WTC11 (cell line): ENCODE measurements around the gene CNTNAP2. TPM values are rescaled to one million over a fixed set of nuclear protein-coding genes. Genes with fewer than 3 reads are reported as not detected.

Source experiments
- ATAC-seq: fragments of 200-7000 bp; cut with Tn5 transposase; 2 replicates; pipeline ENCODE4 v1.10.0; 2021; ENCODE audit warnings: mild to moderate bottlenecking, moderate library complexity
- CTCF ChIA-PET: fragments of 300-600 bp; sonication (Branson Sonifier 250); formaldehyde crosslinking; loops from one replicate; lab custom pipeline; 2021; ENCODE audit warnings: antibody characterized with exemption; lab: Charles Lee
- POLR2A ChIA-PET: fragments of 350-600 bp; sonication (Branson Sonifier 250); formaldehyde crosslinking; loops from one replicate; lab custom pipeline; 2021; ENCODE audit warnings: antibody characterized with exemption; lab: Charles Lee
- DNase-seq: peaks from one replicate; pipeline ENCODE4 v3.0.0; 2021; ENCODE audit warnings: low spot score
- H3K27ac Mint-ChIP-seq: 2 replicates; pipeline ENCODE4 v1.8.0; 2021; ENCODE audit warnings: mixed read lengths
- H3K27me3 Mint-ChIP-seq: 2 replicates; pipeline ENCODE4 v1.8.0; 2021; ENCODE audit warnings: low read depth, mild to moderate bottlenecking, moderate library complexity, mixed read lengths
- H3K36me3 Mint-ChIP-seq: 2 replicates; pipeline ENCODE4 v1.8.0; 2021; ENCODE audit warnings: mixed read lengths
- H3K4me1 Mint-ChIP-seq: 2 replicates; pipeline ENCODE4 v1.8.0; 2022; ENCODE audit warnings: mixed read lengths
- H3K4me3 Mint-ChIP-seq: 2 replicates; pipeline ENCODE4 v1.8.0; 2021; ENCODE audit warnings: mild to moderate bottlenecking, moderate library complexity, mixed read lengths
- H3K9me3 Mint-ChIP-seq: 2 replicates; pipeline ENCODE4 v1.8.0; 2021; ENCODE audit warnings: mixed read lengths
- CREM ChIP-seq: sonication (generic); formaldehyde crosslinking; IDR thresholded peaks from 2 replicates; pipeline ENCODE4 v1.8.1; 2022; ENCODE audit warnings: mild to moderate bottlenecking, missing genetic modification reagents, moderate library complexity
- EMX1 ChIP-seq: fragments of 250-450 bp; sonication (Bioruptor Pico); IDR thresholded peaks from 2 replicates; pipeline ENCODE4 v1.8.0; 2021; ENCODE audit warnings: mild to moderate bottlenecking
- JAZF1 ChIP-seq: fragments of 250-450 bp; sonication (Bioruptor Pico); IDR thresholded peaks from 2 replicates; pipeline ENCODE4 v1.9.0; 2021; ENCODE audit warnings: moderate library complexity, mild to moderate bottlenecking, inconsistent platforms
- JUN ChIP-seq: sonication (generic); formaldehyde crosslinking; IDR thresholded peaks from 2 replicates; pipeline ENCODE4 v1.8.0; 2023; ENCODE audit warnings: mild to moderate bottlenecking, missing genetic modification reagents
- KAT7 ChIP-seq: sonication (generic); formaldehyde crosslinking; IDR thresholded peaks from 2 replicates; pipeline ENCODE4 v1.8.1; 2023; ENCODE audit warnings: missing genetic modification reagents, mild to moderate bottlenecking, borderline replicate concordance
- MXD4 ChIP-seq: fragments of 250-450 bp; sonication (Bioruptor Pico); IDR thresholded peaks from 2 replicates; pipeline ENCODE4 v1.8.0; 2021; ENCODE audit warnings: mild to moderate bottlenecking, moderate library complexity, borderline replicate concordance
- NFATC4 ChIP-seq: fragments of 250-450 bp; sonication (Bioruptor Pico); IDR thresholded peaks from 2 replicates; pipeline ENCODE4 v1.9.0; 2021; ENCODE audit warnings: mild to moderate bottlenecking
- RORB ChIP-seq: fragments of 250-450 bp; sonication (Bioruptor Pico); IDR thresholded peaks from 2 replicates; pipeline ENCODE4 v1.9.0; 2021; ENCODE audit warnings: mild to moderate bottlenecking
- SMAD4 ChIP-seq: sonication (generic); formaldehyde crosslinking; IDR thresholded peaks from 2 replicates; pipeline ENCODE4 v1.8.0; 2022; ENCODE audit warnings: mild to moderate bottlenecking, missing genetic modification reagents
- SP1 ChIP-seq: sonication (generic); formaldehyde crosslinking; conservative IDR thresholded peaks from 2 replicates; pipeline ENCODE4 v1.8.1; 2022; ENCODE audit warnings: missing genetic modification reagents
- TP53 ChIP-seq: sonication (generic); formaldehyde crosslinking; IDR thresholded peaks from 2 replicates; pipeline ENCODE4 v1.8.1; 2023; ENCODE audit warnings: mild to moderate bottlenecking, missing genetic modification reagents
- ZBTB21 ChIP-seq: sonication (generic); formaldehyde crosslinking; IDR thresholded peaks from 2 replicates; pipeline ENCODE4 v1.8.1; 2023; ENCODE audit warnings: mild to moderate bottlenecking, missing genetic modification reagents, borderline replicate concordance
- ZNF138 ChIP-seq: sonication (generic); formaldehyde crosslinking; conservative IDR thresholded peaks from 2 replicates; pipeline ENCODE4 v1.8.1; 2022; ENCODE audit warnings: mild to moderate bottlenecking, moderate library complexity, missing genetic modification reagents
- ZNF263 ChIP-seq: sonication (generic); formaldehyde crosslinking; IDR thresholded peaks from 2 replicates; pipeline ENCODE4 v1.8.1; 2022; ENCODE audit warnings: low read depth, mild to moderate bottlenecking, moderate library complexity, missing genetic modification reagents
- ZNF396 ChIP-seq: fragments of 250-450 bp; sonication (Bioruptor Pico); IDR thresholded peaks from 2 replicates; pipeline ENCODE4 v1.8.0; 2021; ENCODE audit warnings: mild to moderate bottlenecking, moderate library complexity, borderline replicate concordance
- ZNF423 ChIP-seq: fragments of 250-450 bp; sonication (Bioruptor Pico); IDR thresholded peaks from 2 replicates; pipeline ENCODE4 v2.1.2; 2022; ENCODE audit warnings: mild to moderate bottlenecking, moderate library complexity
- total RNA-seq: library from RNA; stranded (reverse); gene quantifications from 3 replicates; pipeline ENCODE4 v1.2.3, GENCODE V29; 2021
- TF ChIP-seq, protein P1 (sequence below): sonication (generic); formaldehyde crosslinking; IDR thresholded peaks from 2 replicates; pipeline ENCODE4 v1.8.1; 2023; ENCODE audit warnings: mild to moderate bottlenecking, missing genetic modification reagents
- TF ChIP-seq, protein P2 (sequence below): sonication (generic); formaldehyde crosslinking; IDR thresholded peaks from 2 replicates; pipeline ENCODE4 v1.8.1; 2022; ENCODE audit warnings: mild to moderate bottlenecking, moderate library complexity, missing genetic modification reagents
- TF ChIP-seq, protein P3 (sequence below): sonication (generic); formaldehyde crosslinking; IDR thresholded peaks from 2 replicates; pipeline ENCODE4 v1.8.1; 2023; ENCODE audit warnings: mild to moderate bottlenecking, missing genetic modification reagents, moderate library complexity
- TF ChIP-seq, protein P4 (sequence below): fragments of 250-450 bp; sonication (Bioruptor Pico); IDR thresholded peaks from 2 replicates; pipeline ENCODE4 v1.9.0; 2021; ENCODE audit warnings: mild to moderate bottlenecking, borderline replicate concordance
- TF ChIP-seq, protein P5 (sequence below): sonication (generic); formaldehyde crosslinking; IDR thresholded peaks from 2 replicates; pipeline ENCODE4 v1.8.0; 2022; ENCODE audit warnings: mild to moderate bottlenecking, missing genetic modification reagents
- TF ChIP-seq, protein P6 (sequence below): sonication (generic); formaldehyde crosslinking; IDR thresholded peaks from 2 replicates; pipeline ENCODE4 v1.8.0; 2022; ENCODE audit warnings: mild to moderate bottlenecking, missing genetic modification reagents

The CNTNAP2 gene
- total RNA-seq, 1 experiment from 2014 or later = 63.8 TPM

DNA sequence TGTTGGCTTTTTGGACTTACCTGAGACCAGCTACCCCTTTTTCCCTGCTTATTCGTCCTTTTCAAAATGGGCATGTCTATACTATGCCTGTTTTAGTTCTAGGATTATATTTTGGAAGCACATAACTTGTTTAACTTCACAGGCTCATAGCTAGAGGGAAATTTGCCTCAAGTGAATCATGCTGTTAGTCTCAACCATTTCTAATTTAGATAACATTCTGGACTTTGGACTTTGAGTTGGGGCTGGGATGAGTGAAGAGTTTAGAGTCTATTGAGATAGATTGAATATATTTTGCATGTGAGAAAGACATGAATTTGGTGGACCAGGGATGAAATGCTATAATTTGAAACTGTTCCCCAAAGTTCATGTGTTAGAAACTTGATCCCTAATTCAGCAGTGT is 1919.3 kb downstream of the CNTNAP2 start (continued):
- no peak for TF ChIP-seq KAT7 (CRISPR knock-in tag)

DNA sequence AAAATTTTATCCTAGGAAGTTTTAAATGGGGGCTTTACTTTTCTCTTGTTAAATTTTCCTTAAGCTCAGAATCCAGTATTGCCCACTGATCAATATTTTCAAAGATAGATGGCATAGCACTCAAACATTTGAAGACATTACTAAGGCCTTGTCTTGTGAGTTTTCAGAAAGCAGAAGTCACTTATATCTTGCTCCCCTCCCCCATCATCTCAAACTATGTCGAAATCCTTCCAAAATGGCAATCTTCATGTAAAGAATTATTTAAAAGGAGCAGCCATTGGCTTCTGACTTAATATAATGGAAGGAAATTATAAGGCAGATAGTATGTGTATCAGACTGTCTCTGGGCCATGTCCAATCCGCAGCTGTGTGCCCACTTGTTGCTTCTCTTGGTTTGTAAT is 1920.4 kb downstream of the CNTNAP2 start:
- DNase-seq = no peak

DNA sequence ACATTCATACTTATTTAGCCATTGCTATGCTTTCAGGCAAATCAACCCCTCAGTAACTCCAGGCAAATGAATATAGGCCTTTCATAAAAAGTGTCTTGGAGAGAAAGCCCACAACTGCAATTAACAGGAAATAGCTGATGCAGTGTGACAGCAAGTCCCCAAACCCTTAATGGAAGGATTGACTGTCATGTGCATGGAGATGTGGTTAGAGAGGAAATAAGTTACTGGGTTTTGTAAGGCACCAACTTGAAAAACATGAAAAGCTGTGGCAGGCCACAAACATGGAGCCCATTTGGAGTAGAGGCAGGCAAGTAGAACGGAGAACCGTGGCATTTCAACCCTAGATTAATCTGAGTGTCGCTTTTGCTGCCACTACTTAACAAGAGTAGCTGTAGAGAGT is 1924.6 kb downstream of the CNTNAP2 start:
- H3K27me3 Mint-ChIP-seq = peaks cover 8% of the 10 kb centered on the region
- CTCF ChIA-PET = no interaction called here
- H3K4me1 Mint-ChIP-seq = no peaks in the 10 kb centered on the region
- no peaks in the 10 kb centered on the region for H3K9me3 Mint-ChIP-seq
- DNase-seq (no peak), ATAC-seq (no peak)
- no peak overlapping the region for H3K27ac Mint-ChIP-seq
- no peak overlapping the region for H3K4me3 Mint-ChIP-seq
- TF ChIP-seq JUN (CRISPR knock-in tag) = no peak
- TF ChIP-seq NFATC4 (CRISPR knock-in tag) = no peak
- no peak for TF ChIP-seq JAZF1 (CRISPR knock-in tag)
- no peak for TF ChIP-seq KAT7 (CRISPR knock-in tag)
- TF ChIP-seq, protein P1, sequence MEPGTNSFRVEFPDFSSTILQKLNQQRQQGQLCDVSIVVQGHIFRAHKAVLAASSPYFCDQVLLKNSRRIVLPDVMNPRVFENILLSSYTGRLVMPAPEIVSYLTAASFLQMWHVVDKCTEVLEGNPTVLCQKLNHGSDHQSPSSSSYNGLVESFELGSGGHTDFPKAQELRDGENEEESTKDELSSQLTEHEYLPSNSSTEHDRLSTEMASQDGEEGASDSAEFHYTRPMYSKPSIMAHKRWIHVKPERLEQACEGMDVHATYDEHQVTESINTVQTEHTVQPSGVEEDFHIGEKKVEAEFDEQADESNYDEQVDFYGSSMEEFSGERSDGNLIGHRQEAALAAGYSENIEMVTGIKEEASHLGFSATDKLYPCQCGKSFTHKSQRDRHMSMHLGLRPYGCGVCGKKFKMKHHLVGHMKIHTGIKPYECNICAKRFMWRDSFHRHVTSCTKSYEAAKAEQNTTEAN (CRISPR knock-in tag) = no peak
- TF ChIP-seq MXD4 (CRISPR knock-in tag) = no peak
- no peak for TF ChIP-seq CREM (CRISPR knock-in tag)
- TF ChIP-seq TP53 = no peak
- TF ChIP-seq, protein P2, sequence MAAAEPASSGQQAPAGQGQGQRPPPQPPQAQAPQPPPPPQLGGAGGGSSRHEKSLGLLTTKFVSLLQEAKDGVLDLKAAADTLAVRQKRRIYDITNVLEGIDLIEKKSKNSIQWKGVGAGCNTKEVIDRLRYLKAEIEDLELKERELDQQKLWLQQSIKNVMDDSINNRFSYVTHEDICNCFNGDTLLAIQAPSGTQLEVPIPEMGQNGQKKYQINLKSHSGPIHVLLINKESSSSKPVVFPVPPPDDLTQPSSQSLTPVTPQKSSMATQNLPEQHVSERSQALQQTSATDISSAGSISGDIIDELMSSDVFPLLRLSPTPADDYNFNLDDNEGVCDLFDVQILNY (CRISPR knock-in tag) = no peak
- TF ChIP-seq ZBTB21 (CRISPR knock-in tag) = no peak
- TF ChIP-seq, protein P3, sequence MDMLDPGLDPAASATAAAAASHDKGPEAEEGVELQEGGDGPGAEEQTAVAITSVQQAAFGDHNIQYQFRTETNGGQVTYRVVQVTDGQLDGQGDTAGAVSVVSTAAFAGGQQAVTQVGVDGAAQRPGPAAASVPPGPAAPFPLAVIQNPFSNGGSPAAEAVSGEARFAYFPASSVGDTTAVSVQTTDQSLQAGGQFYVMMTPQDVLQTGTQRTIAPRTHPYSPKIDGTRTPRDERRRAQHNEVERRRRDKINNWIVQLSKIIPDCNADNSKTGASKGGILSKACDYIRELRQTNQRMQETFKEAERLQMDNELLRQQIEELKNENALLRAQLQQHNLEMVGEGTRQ (CRISPR knock-in tag) = no peak
- TF ChIP-seq, protein P4, sequence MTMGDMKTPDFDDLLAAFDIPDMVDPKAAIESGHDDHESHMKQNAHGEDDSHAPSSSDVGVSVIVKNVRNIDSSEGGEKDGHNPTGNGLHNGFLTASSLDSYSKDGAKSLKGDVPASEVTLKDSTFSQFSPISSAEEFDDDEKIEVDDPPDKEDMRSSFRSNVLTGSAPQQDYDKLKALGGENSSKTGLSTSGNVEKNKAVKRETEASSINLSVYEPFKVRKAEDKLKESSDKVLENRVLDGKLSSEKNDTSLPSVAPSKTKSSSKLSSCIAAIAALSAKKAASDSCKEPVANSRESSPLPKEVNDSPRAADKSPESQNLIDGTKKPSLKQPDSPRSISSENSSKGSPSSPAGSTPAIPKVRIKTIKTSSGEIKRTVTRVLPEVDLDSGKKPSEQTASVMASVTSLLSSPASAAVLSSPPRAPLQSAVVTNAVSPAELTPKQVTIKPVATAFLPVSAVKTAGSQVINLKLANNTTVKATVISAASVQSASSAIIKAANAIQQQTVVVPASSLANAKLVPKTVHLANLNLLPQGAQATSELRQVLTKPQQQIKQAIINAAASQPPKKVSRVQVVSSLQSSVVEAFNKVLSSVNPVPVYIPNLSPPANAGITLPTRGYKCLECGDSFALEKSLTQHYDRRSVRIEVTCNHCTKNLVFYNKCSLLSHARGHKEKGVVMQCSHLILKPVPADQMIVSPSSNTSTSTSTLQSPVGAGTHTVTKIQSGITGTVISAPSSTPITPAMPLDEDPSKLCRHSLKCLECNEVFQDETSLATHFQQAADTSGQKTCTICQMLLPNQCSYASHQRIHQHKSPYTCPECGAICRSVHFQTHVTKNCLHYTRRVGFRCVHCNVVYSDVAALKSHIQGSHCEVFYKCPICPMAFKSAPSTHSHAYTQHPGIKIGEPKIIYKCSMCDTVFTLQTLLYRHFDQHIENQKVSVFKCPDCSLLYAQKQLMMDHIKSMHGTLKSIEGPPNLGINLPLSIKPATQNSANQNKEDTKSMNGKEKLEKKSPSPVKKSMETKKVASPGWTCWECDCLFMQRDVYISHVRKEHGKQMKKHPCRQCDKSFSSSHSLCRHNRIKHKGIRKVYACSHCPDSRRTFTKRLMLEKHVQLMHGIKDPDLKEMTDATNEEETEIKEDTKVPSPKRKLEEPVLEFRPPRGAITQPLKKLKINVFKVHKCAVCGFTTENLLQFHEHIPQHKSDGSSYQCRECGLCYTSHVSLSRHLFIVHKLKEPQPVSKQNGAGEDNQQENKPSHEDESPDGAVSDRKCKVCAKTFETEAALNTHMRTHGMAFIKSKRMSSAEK (CRISPR knock-in tag) = no peak
- TF ChIP-seq EMX1 (CRISPR knock-in tag) = no peak
- TF ChIP-seq, protein P5, sequence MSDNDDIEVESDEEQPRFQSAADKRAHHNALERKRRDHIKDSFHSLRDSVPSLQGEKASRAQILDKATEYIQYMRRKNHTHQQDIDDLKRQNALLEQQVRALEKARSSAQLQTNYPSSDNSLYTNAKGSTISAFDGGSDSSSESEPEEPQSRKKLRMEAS (CRISPR knock-in tag) = no peak
- H3K36me3 Mint-ChIP-seq = no peaks in the 10 kb centered on the region
- POLR2A ChIA-PET = no interaction called here

More for the DNA sequence above, 1920.4 kb downstream of the CNTNAP2 start:
- Mint-ChIP-seq H3K4me3 (no peak overlapping the region), H3K9me3 (no peaks in the 10 kb centered on the region), H3K27ac (no peak overlapping the region), H3K4me1 (no peaks in the 10 kb centered on the region), H3K27me3 (peaks cover 48% of the 10 kb centered on the region), H3K36me3 (no peaks in the 10 kb centered on the region)
- no peak for ATAC-seq
- ChIA-PET POLR2A (no interaction called here), CTCF (no interaction called here)
- no peak for TF ChIP-seq ZNF138 (CRISPR knock-in tag)
- no peak for TF ChIP-seq RORB (CRISPR knock-in tag)
- no peak for TF ChIP-seq KAT7 (CRISPR knock-in tag)
- no peak for TF ChIP-seq SP1 (CRISPR knock-in tag)
- no peak for TF ChIP-seq SMAD4 (CRISPR knock-in tag)
- no peak for TF ChIP-seq ZNF423 (CRISPR knock-in tag)
- TF ChIP-seq ZNF396 (CRISPR knock-in tag) = no peak
- TF ChIP-seq, protein P5 (CRISPR knock-in tag) = no peak
- no peak for TF ChIP-seq ZNF263 (CRISPR knock-in tag)
- TF ChIP-seq, protein P6, sequence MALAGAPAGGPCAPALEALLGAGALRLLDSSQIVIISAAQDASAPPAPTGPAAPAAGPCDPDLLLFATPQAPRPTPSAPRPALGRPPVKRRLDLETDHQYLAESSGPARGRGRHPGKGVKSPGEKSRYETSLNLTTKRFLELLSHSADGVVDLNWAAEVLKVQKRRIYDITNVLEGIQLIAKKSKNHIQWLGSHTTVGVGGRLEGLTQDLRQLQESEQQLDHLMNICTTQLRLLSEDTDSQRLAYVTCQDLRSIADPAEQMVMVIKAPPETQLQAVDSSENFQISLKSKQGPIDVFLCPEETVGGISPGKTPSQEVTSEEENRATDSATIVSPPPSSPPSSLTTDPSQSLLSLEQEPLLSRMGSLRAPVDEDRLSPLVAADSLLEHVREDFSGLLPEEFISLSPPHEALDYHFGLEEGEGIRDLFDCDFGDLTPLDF (CRISPR knock-in tag) = no peak
